ENCODE measurements around the gene TOPBP1.
A peak's percentile ranks its signal among the peaks of the same experiment; 100 is the strongest.
"Not testable (repeated sequence)": the region's sequence is repeated elsewhere in the genome, so short reads cannot be mapped to it uniquely, and the experiment has no call there.

Gene TOPBP1

DNA sequence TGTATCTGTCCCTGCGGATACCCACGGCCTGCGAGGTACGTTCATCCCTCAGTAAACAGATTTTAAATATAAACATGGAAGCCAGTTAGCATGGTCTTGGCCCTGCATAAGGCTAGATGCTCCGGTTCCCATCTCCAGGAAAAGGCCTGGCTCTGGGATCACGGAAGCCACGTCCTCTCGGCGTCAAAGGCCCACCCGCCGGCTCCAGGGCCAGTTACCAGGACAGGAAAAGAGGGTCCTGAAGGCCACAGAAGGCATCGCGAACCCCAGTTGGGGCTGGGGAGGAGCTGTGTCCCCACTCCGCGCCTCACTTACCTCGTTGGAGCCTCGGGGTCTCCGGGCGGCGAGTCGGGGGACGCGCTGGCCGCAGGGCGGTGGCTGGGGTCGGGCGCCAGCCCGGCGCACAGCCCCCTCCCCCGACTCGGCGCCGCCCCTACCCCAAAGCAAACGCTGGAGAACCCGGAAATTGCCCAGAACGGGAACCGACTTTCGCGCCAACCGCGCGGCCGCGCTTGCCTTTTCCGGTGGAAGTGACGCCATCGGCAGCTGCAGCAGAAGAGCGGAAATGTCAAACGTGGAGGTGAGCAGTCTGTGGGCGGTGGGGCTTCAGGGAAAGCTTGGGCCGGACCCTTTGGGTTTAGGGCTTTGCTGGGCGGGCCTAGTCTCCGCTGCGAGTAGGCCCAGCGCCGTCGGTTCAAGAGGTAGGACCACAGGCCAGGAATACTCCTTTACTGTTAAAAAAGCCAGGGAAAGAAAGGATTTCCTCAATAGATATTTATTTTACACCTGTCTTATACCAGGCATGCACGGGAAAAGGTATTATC is at the start of gene TOPBP1:
Gene TOPBP1, minus strand, starts transcription at position 488 of the 824 bp plus-strand sequence. CDS start 814 bp downstream, outside the sequence.
- peak; percentile 77 to 90 (median 81) for DNase-seq (ENCODE audit: low read depth in 3 of 3)

DNA sequence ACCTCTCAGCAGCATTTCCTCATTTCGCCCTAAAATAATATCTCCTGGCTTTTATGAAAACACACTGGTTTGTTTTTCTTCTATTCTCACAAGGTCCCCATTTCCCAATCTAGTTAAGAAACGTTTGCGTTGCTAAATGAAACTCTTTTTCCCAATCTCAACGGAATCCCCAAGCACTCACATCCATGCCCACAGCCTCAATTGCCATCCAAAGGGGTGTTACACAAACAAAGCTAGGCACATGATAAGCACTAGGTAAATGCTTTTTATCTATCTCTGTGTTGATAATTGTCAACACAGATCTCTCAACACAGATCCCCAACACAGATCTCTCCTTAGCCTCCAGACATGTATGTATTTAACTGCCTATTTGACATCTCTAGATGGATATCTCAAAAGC is 49.3 kb upstream of the TOPBP1 start:
- DNase-seq (ENCODE audit: low read depth in 3 of 3): no peak

DNA sequence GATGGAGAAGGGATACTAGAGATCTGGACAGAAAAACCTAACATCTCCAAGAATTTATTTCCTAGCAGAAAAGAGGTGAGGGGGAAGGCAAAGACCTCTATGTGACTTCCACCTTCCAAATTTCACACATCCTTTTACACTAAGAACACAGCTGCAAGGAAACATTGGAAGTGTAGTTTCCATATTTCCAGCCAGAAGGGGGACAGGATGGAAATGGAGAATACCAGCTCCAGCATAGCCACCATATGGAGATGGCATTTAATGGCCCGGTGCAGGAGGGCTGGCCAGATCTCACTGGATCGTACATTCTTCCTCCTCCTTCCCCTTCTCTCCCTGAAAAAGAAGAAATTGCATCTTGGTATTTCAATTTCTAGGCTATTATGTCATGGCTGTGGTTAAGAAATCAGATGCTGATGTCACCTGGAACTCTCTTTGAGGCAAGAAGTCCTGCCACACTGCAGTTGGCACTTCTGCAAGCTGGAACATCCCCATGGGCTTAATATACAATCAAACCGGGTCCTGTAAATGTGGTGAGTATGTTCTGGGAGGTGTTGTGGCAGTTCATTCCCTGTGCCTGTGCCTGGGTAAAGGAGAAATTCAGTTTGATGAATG is 47.5 kb upstream of the TOPBP1 start:
- DNase-seq (ENCODE audit: low read depth in 3 of 3): no peak

DNA sequence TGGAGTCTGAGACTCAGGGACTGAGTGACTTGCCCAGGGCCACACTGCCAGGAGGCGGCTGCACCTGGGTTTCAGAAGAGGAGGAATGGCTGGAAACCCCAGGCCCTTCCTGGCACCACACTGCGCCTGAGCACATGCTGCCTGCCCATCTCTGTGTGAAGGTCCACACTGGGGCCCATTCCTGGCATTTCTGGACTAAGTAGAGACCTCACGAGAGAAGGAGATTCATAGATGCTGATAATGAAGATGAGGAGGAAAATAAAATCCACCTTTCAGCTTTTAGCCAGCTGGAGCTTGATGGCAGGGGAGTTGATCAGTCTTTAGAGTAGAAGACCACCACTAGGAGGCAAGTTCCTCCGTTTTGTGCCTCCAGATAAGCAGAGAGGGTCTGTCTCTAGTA is 44.3 kb upstream of the TOPBP1 start:
- no peak for DNase-seq (ENCODE audit: low read depth in 3 of 3)

DNA sequence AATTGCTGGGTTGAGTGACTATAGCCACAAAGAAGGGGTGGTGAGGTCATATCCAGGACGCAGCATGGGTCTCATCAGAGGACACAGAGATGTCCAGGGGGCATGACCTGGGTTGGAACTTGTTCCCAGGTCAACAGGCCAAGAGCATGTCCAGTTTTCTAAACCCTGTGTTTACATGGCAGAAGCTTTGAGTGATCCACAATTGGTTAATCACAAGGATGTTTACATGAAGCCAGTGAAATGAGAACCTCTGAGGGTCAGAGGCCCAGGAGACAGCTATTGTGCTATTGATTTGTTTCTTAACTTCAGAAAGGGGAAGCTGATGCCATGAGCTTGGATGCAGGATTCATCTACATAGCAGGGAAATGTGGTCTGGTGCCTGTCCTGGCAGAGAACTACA is 42.2 kb upstream of the TOPBP1 start:
- no peak for DNase-seq (ENCODE audit: low read depth in 3 of 3)

DNA sequence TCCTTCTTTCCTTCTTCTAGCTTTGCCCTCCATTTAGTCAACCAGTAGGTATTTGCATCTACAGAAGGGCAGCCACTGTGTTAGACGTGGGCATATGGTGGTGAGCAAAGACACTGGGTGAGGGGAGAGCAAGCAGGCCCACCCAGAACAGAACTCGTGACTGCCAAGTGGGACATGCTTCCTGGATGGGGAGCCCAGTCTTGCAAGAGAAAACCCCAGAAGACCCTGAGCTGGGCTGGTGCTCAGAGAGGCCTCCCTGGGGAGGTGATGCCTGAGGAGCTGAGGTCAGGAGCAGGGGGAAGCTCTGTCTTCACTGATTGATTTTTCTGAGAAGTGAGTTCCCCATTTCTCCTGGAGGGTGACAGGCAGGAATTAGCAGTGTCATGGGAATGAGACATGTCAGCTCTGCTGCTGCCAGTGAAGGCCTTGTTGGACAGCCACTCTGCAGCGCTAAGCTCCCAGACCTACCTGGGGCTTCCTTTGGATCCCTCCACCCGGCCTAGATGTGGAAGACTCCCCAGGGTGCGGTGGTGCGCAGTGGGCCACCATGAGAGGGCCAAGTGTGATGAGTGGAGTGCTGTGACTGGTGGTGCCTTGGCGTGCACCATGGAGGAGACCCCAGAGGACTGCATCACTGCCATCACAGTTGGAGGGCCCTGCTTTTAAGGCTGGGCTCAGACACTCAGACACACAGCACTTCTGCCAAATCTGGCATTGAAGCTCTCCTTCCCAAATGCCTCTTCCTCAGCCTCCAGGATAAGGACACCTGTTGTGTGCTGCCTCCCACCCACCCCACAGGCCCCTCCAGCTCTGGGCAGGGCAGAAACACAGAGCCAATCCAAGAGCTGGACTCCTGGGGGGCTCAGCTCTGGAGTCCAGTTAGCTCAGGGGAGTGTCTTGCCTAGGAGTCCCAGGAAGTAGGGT is 40.0 kb upstream of the TOPBP1 start:
- no peak for DNase-seq (ENCODE audit: low read depth in 3 of 3)

DNA sequence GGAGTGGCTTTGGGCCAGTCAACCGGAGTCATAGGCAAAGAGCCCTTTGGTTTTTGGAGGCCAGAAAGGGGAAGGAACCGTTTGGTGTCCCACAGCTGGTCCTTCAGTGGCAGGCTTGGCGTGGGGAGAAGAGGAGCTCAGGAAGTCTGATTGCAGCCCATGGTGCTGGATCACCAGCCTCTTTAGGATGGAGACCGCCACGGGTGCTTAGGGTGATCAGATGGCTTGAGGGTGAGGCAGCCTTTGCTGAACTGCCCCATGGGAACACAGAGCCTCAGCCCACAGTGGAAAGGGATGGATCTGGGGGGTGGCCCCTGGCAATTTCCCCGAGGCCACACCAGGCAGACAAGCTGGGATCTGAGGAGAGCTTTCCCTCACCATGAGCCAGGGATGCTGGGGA is 38.6 kb upstream of the TOPBP1 start:
- no peak for DNase-seq (ENCODE audit: low read depth in 3 of 3)

DNA sequence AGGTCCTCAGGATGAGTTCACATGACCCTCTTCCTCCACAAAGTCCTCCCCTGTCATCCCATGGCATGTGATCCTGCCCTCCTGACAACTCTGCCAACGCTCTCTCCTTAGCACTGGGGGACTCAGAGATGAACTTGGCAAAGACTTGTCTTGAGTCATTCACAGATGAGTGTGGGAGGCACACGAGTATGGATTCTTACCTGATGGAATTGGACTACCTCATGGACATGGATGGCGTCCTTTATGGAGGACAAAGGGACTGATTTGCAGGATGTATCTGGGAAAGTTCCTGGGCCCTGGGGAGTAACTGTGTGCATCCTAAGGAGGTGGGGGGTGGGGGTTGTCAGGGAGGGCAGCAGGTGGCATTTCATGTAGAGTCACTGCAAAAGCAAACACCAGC is 38.2 kb upstream of the TOPBP1 start:
- no peak for DNase-seq (ENCODE audit: low read depth in 3 of 3)

DNA sequence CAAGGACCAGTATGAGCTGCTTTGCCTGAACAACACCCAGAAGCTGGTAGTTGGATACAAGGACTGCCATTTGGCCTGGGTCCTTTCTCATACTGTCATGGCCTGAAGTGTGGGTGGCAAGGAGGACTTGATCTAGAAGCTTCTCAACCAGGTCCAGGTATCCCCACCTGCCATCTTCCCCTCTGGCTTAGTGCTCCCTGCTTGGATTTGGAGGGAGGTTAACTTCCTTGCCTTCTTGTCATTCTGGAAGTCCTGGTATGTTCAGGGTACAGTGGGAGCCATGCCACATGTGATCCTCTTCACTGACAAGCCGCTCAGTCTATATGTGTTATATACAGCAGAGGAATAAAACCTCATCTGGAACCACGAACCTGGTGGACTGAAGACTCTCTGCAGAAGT is 37.7 kb upstream of the TOPBP1 start:
- no peak for DNase-seq (ENCODE audit: low read depth in 3 of 3)

DNA sequence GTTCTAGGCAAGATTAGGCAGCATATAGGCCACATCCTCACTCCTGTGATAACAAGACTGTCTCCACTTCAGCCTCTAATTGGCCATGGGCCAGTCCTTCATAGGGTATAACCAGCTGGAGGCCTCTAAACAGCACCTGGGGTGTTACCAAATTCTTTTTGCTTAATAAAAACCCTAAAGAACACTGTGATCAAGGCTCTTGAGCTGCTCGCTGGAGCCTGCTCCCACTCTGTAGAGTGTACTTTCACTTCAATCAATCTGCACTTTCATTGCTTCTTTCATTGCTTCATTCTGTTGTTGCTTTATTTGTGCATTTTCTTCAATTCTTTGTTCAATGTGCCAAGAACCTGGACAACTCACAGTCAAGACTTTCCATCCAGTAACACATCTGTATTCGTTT is 36.2 kb upstream of the TOPBP1 start:
- no peak for DNase-seq (ENCODE audit: low read depth in 3 of 3)

DNA sequence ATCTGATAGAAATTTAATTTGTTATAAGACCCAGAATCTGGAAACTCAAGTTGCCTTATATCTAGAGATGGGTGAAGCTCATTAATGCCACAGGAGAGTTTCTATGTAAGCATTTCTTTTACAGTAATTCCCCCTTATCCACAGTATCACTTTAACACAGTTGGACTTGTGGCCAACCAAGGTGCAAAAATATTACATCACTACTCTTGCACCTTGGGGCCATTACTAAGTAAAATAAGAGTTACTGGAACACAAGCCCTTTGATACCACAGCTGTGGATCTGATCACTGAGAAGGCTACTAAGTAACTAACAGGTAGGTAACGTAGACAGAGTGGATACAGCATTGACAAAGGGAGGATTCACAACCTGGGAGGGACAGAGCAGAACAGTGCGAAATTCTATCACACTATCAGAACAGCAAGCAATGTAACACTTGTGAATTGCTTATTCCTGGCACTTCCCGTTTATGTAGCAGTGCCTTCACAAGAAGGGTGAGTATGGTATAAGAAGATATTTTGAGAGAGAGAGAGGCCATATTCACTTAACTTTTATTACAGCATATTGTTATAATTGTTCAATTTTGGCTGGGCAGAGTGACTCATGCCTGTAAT is 33.9 kb upstream of the TOPBP1 start:
- no peak for DNase-seq (ENCODE audit: low read depth in 3 of 3)

DNA sequence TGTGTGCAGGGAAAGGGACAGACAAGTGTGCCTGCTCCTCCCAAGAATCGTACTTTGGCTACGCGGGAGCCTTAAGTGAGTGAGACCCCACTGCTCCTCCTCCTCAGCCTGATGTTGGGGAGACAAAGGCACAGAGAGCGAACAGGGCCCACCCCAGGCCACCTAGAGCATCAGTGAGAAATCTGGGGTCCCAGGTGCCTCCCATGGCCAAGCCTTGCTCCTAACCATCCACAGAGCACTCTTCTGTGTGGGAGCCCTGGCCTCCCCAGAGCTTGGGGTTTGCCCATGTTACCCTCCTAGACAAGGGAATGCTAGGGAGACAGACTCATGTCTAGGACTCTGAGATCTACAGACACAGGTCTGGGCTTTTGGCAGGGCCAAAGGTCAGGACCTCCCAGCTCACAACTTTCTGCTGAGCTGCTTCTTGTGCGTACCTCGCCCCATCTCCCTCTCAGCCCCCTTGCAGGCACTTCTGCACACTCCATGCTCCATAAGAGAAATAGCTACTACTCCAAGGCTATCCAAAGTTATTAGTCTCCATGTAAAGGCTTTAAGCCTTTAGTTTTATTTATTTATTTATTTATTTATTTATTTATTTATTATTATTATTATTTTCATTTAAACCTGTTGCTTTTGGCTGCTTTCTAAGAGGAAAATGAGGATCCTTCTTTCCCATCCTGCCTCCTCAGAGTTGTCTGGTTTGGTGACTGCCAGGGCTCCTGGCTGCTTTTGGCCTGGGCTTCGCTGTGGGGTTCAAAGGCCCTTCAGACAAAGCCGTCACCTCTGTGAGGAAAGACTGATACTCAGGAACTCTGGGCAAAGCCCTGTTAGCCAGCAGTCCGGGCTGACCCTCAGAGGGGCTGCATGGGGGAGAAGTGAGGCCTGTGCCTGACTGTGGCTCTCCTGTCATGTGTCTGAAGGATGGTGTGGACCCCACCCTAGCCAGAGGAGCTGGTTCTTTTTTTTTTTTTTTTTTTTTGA is 32.8 kb upstream of the TOPBP1 start:
- DNase-seq (ENCODE audit: low read depth in 3 of 3): no peak

DNA sequence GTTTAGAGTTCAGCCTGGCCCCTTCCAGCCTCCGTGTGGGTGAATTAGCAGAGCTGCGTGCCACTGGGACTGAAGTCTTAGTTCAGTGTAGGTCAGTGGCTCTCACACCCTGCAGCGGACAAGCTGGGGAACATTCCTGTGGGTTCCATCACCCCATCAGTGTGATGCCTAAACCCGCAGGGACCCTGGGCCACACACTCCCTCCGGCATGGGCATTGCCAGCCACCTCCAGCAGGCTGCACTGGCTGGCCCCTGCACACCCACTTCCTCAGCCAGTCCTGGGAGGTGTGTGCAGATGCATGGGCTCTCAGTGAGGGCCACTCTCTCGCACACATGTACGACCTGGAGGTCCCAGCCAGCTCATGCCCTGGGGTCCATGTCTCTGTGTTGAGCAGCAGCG is 32.1 kb upstream of the TOPBP1 start:
- DNase-seq (ENCODE audit: low read depth in 3 of 3): no peak

DNA sequence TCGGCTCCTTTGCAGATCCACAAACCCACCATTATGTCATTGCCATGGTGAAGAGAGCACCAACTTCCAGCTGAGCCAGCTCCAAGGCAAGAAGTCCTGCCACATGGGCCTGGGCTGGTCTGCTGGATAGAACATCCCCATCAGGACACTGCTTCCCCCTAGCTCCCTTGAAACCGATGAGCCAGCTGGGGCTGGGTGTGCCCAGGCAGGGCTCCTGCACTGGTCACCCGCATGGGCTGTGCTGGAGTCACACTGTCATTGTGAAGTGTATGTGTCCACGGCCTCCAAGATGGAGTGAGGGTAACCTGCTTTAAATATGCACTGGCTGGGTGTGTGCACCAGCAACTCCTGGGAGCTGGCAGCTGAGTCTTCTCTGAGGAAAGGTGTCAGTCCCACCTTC is 31.0 kb upstream of the TOPBP1 start:
- no peak for DNase-seq (ENCODE audit: low read depth in 3 of 3)

DNA sequence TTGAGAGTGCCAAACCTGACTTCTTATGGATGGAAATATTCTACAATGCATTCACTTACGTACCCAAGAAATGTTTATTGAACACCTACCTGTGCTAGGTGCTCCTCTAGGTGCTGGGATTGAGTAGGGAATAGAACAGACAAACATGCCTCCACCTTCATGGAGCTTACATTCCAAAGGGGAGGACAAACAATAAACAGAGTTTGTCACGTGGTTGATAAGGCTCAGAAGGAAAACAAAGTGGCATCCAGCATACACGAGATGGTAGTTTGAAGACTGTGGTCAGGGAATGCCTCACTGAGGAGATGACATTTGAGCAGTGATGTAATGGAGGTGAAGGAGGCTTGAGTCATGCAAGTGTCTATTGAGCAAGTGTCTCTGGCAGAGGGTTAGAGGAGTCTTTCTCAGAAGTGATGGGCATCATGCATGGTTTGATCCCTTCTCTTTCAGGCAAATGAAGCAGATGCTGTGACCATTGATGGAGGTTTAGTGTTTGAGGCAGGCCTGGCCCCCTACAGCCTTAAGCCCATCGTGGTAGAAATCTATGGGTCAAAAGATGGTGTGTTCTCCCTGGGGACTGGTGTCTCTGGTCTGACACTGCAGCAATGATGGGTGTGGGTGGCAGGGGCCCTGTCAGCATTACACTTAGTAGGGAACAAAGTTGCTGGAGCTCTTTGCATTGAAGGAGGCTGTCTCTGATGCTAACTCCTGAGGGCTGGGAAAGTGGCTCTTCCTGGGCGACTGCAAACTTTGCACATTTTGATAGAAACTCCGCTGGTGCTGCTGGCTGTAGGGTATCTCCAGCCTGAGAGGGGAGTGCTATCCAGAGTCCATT is 29.7 kb upstream of the TOPBP1 start:
- DNase-seq (ENCODE audit: low read depth in 3 of 3): no peak

DNA sequence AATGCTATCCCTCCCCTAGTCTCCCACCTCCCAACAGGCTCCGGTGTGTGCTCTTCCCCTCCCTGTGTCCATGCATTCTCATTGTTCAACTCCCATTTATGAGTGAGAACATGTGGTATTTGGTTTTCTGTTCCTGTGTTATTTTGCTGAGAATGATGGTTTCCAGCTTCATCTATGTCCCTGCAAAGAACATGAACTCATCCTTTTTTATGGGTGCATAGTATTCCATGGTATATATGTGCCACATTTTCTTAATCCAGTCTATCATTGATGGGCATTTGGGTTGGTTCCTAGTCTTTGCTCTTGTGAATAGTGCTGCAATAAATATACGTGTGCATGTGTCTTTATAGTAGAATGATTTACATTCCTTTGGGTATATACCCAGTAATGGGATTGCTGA is 16.3 kb upstream of the TOPBP1 start:
- not testable (repeated sequence) for DNase-seq (ENCODE audit: low read depth in 3 of 3)

DNA sequence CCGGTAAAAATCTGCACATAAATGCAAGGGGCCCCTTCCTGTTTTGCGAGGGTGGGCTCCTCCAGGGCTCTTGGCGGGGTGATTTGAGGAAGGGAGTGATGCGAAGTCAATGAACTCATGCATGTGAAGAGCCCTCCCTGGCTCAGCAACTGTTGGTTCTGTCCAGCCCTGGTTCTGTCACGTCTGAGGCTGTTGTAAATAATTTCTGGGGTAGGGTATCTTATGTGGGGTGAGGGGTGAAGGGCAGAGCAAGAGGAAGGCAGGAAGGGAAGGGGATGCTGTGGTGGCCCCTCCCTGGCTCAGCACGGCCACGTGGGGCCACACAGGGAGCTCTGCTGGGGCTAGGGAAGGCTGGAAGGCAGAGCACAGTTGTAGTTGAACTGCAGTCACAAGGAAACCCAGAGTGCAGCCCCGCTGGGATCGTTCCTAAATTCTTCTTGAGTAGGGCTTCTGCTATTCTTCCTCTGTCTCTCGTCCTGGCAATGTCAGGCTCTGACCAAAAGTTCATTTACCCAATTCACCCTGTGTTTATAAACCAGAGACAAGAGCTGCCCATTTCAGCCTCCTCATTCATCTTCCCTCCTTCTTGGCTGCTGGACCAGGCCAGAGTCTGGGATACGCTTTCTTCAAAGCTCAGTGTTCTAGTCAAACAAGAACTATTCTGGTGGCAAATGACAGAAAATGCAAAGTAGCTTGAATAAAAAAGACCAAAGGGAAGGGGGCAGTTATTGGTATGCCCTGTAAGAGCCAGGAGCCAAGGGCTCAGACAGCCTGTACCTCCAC is 14.8 kb upstream of the TOPBP1 start:
- DNase-seq (ENCODE audit: low read depth in 3 of 3): no peak

DNA sequence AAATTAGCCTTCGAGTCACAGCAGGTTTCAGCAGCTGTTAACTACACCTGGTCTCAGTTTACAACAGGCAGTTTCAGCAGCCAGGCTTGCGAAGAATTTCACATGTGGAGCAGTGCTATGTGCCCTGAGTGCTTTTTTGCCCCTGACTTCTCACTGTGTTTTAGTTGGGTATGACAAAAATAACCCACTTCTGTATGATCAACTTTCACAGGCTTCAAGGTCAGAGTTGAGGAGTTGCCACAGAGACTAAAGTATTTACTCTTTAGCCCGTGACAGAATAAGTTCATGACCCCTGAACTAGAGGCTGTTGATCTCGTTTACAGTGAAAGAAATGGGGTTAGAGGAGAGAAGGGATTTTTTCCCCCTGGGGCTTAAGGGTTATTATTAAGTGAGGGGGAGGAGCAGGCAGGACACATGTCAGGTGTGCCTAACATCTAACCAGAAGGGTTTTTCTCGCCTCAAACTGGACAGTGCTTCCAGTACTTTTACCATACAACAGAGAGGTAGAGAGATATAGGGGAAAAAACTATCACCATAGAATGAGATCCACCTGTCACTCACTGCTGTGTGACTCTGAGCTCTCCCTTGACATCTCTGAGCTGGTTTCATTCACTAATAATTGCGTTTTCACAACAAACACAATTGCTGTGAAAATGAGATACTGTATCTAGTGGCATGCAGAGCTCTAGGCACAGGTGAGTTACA is 14.0 kb upstream of the TOPBP1 start:
- no peak for DNase-seq (ENCODE audit: low read depth in 3 of 3)
